A549 treated with DMSO at 1 μM for 4 hours (cell line): ENCODE data around the gene FAM170A. TPM values are rescaled to one million over a fixed set of nuclear protein-coding genes. Genes with fewer than 3 reads are reported as not detected.

Experiments used
- total RNA-seq: library from RNA; stranded (reverse); fragments of 200-300 nt; extraction: Qiagen RNA extraction; gene quantifications from 5 replicates; pipeline ENCODE4 v1.2.3, GENCODE V29; 2022; ENCODE audit warnings: low read depth

The FAM170A gene, protein sequence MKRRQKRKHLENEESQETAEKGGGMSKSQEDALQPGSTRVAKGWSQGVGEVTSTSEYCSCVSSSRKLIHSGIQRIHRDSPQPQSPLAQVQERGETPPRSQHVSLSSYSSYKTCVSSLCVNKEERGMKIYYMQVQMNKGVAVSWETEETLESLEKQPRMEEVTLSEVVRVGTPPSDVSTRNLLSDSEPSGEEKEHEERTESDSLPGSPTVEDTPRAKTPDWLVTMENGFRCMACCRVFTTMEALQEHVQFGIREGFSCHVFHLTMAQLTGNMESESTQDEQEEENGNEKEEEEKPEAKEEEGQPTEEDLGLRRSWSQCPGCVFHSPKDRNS
- not detected in 5 replicates for total RNA-seq

GRCh38 chr5:119629339-119629738 is at the start of gene FAM170A:
Gene FAM170A, plus strand, starts transcription at chr5:119629558. Its CDS starts 211 bp downstream, at chr5:119629769.

Other genes with a start within 250 kb of the FAM170A start
- gene HSD17B4, start 177.1 kb upstream of the FAM170A start, total RNA-seq, result 49.4 to 63.3 TPM (median 61.6 TPM) in 5 replicates